Cardiac fibroblast (primary cell): ENCODE results near the gene RPS27L.

Experiments
- DNase-seq, 2 donors: peaks; one replicate each; pipeline versions ENCODE4 v3.0.0 to v3.0.0-alpha.2; 2010; ENCODE audit warnings: low read depth in 2 of 2
- H3K4me3 ChIP-seq, 2 donors: replicated peaks in 1 of 2; 1 replicate in 1 of 2; 2 replicates in 1 of 2; pipeline ENCODE4 v1.5.1; 2011; ENCODE audit warnings: low read depth in 2 of 2, low read length in 2 of 2, mild to moderate bottlenecking in 2 of 2, moderate library complexity in 1 of 2
- TF ChIP-seq, protein P1 (sequence below): IDR thresholded peaks from one replicate; pipeline ENCODE4 v1.5.1; 2011; ENCODE audit warnings: low read depth, mild to moderate bottlenecking, low read length, inconsistent platforms

RPS27L gene

GRCh38 chr15:63172851-63173451 is 15.7 kb upstream of the RPS27L start:
- TF ChIP-seq, protein P1, sequence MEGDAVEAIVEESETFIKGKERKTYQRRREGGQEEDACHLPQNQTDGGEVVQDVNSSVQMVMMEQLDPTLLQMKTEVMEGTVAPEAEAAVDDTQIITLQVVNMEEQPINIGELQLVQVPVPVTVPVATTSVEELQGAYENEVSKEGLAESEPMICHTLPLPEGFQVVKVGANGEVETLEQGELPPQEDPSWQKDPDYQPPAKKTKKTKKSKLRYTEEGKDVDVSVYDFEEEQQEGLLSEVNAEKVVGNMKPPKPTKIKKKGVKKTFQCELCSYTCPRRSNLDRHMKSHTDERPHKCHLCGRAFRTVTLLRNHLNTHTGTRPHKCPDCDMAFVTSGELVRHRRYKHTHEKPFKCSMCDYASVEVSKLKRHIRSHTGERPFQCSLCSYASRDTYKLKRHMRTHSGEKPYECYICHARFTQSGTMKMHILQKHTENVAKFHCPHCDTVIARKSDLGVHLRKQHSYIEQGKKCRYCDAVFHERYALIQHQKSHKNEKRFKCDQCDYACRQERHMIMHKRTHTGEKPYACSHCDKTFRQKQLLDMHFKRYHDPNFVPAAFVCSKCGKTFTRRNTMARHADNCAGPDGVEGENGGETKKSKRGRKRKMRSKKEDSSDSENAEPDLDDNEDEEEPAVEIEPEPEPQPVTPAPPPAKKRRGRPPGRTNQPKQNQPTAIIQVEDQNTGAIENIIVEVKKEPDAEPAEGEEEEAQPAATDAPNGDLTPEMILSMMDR, result no peak
- DNase-seq, result no peak
- H3K4me3 ChIP-seq, result no peak overlapping the region

- H3K4me3 ChIP-seq, result no peak overlapping the region
- TF ChIP-seq, protein P1, result no peak
- DNase-seq, result no peak
Measured at GRCh38 chr15:63172376-63172775, 15.1 kb upstream of the RPS27L start.

- no peak for DNase-seq
- no peak overlapping the region for H3K4me3 ChIP-seq
- TF ChIP-seq, protein P1, result no peak
Measured at GRCh38 chr15:63169788-63170187, 12.5 kb upstream of the RPS27L start.

- TF ChIP-seq, protein P1, result peak; percentile 10
- DNase-seq, result peak; percentile 39 to 46
- no peak overlapping the region for H3K4me3 ChIP-seq
Measured at GRCh38 chr15:63166219-63166618, 8.9 kb upstream of the RPS27L start.

GRCh38 chr15:63165166-63165859 is 8.0 kb upstream of the RPS27L start:
- DNase-seq, result no peak
- TF ChIP-seq, protein P1, result no peak

DNA sequence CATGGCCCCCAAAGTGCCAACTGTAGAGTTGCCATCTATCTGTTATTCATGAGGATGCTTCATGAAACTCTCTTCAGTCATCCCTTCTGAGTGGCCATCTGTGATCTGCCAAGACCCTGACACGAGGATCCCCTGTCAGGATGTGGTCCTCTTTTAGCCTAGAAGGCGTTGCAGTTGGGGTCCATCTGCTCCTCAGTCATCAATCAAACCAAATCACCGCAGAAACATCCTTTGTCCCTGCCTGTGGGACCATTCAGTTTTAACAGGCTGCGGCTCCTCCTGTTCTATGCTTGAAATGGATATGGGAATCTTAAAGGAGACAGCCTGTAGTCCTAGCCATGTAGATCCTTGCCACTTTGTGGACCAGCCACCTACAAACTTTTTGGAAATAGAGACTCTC is 5.9 kb upstream of the RPS27L start:
- no peak overlapping the region for H3K4me3 ChIP-seq
- DNase-seq, result no peak
- TF ChIP-seq, protein P1, result no peak

More at GRCh38 chr15:63165166-63165859, 8.0 kb upstream of the RPS27L start:
- no peak overlapping the region for H3K4me3 ChIP-seq
